OCI-LY3 (cell line): ENCODE measurements around the gene ADARB1.

Source experiments
- H2AFZ ChIP-seq: fragments of 200-600, 300-600 bp; shearing (Covaris generic); 2 replicates; pipeline ENCODE4 v1.6.0; 2014; ENCODE audit warnings: antibody characterized with exemption, low read depth, low read length
- H3K27ac ChIP-seq: fragments of 200-600, 300-600 bp; sonication (generic); 2 replicates; pipeline ENCODE4 v1.5.1; 2014; ENCODE audit warnings: mild to moderate bottlenecking, low read length, moderate library complexity, mixed read lengths
- H3K27me3 ChIP-seq: fragments of 200-600, 300-600 bp; sonication (generic); 2 replicates; pipeline ENCODE4 v1.6.1; 2014; ENCODE audit warnings: low read depth, low read length, mixed read lengths
- H3K36me3 ChIP-seq: fragments of 200-600, 300-600 bp; sonication (generic); replicated peaks from 2 replicates; pipeline ENCODE3; 2014; ENCODE audit warnings: low read depth, low read length, mixed read lengths
- H3K4me1 ChIP-seq: fragments of 300-600, 200-600 bp; sonication (generic); 2 replicates; pipeline ENCODE4 v1.6.1; 2014; ENCODE audit warnings: low read length, mixed read lengths
- H3K4me2 ChIP-seq: fragments of 200-600, 300-600 bp; sonication (generic); 2 replicates; pipeline ENCODE4 v1.6.1; 2014; ENCODE audit warnings: low read length, mixed read lengths
- H3K4me3 ChIP-seq: fragments of 300-600, 200-600 bp; sonication (generic); 2 replicates; pipeline ENCODE4 v1.5.1; 2014; ENCODE audit warnings: antibody characterized with exemption, mild to moderate bottlenecking, low read length, moderate library complexity
- H3K79me2 ChIP-seq: fragments of 300-600, 200-600 bp; shearing (Covaris generic); 2 replicates; pipeline ENCODE4 v1.6.1; 2014; ENCODE audit warnings: mild to moderate bottlenecking, low read length, mixed read lengths
- H3K9ac ChIP-seq: fragments of 300-600, 200-600 bp; shearing (Covaris generic); 2 replicates; pipeline ENCODE4 v1.6.0; 2014; ENCODE audit warnings: mild to moderate bottlenecking, low read length, moderate library complexity
- H3K9me3 ChIP-seq: fragments of 200-600, 300-600 bp; shearing (Covaris generic); 2 replicates; pipeline ENCODE4 v1.6.1; 2014; ENCODE audit warnings: low read length, mixed read lengths; ENCODE audit not compliant: insufficient read depth
- H4K20me1 ChIP-seq: fragments of 200-600, 300-600 bp; sonication (generic); 2 replicates; pipeline ENCODE4 v1.6.1; 2016; ENCODE audit warnings: low read length, mixed read lengths; ENCODE audit not compliant: insufficient read depth
- EZH2phosphoT487 ChIP-seq: fragments of 200-600 bp; shearing (Covaris generic); IDR thresholded peaks from 2 replicates; pipeline ENCODE4 v1.6.1; 2018; ENCODE audit warnings: antibody characterized with exemption, mixed run types, low read depth
- TF ChIP-seq, protein P1 (sequence below): fragments of 200-600, 300-600 bp; sonication (generic); IDR thresholded peaks from 2 replicates; pipeline ENCODE4 v1.5.1; 2014; ENCODE audit warnings: antibody characterized with exemption, low read length, low read depth

Gene ADARB1

GRCh38 chr21:45231705-45232104, 157.3 kb downstream of the ADARB1 start:
- H3K27me3 ChIP-seq = peaks cover 11% of the 10 kb centered on the region; the same call in 1 of the 2 replicates
- H3K79me2 ChIP-seq = no peaks in the 10 kb centered on the region
- TF ChIP-seq EZH2phosphoT487 = no peak
- TF ChIP-seq, protein P1, sequence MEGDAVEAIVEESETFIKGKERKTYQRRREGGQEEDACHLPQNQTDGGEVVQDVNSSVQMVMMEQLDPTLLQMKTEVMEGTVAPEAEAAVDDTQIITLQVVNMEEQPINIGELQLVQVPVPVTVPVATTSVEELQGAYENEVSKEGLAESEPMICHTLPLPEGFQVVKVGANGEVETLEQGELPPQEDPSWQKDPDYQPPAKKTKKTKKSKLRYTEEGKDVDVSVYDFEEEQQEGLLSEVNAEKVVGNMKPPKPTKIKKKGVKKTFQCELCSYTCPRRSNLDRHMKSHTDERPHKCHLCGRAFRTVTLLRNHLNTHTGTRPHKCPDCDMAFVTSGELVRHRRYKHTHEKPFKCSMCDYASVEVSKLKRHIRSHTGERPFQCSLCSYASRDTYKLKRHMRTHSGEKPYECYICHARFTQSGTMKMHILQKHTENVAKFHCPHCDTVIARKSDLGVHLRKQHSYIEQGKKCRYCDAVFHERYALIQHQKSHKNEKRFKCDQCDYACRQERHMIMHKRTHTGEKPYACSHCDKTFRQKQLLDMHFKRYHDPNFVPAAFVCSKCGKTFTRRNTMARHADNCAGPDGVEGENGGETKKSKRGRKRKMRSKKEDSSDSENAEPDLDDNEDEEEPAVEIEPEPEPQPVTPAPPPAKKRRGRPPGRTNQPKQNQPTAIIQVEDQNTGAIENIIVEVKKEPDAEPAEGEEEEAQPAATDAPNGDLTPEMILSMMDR = no peak
- H3K9me3 ChIP-seq = no peaks in the 10 kb centered on the region
- no peak overlapping the region for H3K4me2 ChIP-seq
- H2AFZ ChIP-seq = no peak overlapping the region
- no peaks in the 10 kb centered on the region for H3K36me3 ChIP-seq
- no peak overlapping the region for H3K27ac ChIP-seq
- peaks cover under 1% of the 10 kb centered on the region; the same call in 1 of the 2 replicates for H3K4me1 ChIP-seq
- H3K4me3 ChIP-seq = no peak overlapping the region
- H3K9ac ChIP-seq = no peak overlapping the region
- no peaks in the 10 kb centered on the region for H4K20me1 ChIP-seq

DNA sequence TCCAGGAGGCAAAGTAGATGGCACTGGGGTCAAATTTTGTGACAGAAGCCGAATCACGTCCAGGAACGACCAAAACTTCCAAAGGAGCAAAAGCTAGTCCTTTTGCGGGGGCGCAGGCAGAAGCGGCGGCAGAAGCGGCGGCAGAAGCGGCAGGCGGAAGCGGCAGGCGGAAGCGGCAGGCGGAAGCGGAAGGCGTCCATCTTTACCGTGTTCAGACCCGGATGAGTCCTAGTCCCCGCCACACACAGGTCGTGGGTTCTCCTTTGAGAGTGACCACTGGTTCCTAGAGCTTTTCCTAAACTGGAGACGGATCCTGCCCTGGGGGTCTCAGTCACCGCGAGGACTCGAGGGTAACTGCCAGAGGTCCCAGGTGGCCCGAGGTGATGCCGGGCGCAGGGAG, 159.7 kb downstream of the ADARB1 start:
- Histone ChIP-seq H2AFZ (no peak overlapping the region), H3K27me3 (peaks cover 11% of the 10 kb centered on the region)

GRCh38 chr21:45234965-45235364, 160.6 kb downstream of the ADARB1 start:
- Histone ChIP-seq H3K79me2 (no peaks in the 10 kb centered on the region), H4K20me1 (no peaks in the 10 kb centered on the region), H2AFZ (no peak overlapping the region), H3K4me1 (no peaks in the 10 kb centered on the region), H3K9me3 (no peaks in the 10 kb centered on the region), H3K36me3 (no peaks in the 10 kb centered on the region), H3K27ac (no peak overlapping the region), H3K4me3 (no peak overlapping the region), H3K9ac (no peak overlapping the region), H3K27me3 (peaks cover 11% of the 10 kb centered on the region), H3K4me2 (no peak overlapping the region)
- TF ChIP-seq, protein P1 = no peak
- TF ChIP-seq EZH2phosphoT487 = no peak

More for the DNA sequence above, 159.7 kb downstream of the ADARB1 start:
- Histone ChIP-seq H3K4me3 (no peak overlapping the region), H3K79me2 (no peaks in the 10 kb centered on the region), H4K20me1 (no peaks in the 10 kb centered on the region), H3K27ac (no peak overlapping the region), H3K9me3 (no peaks in the 10 kb centered on the region), H3K4me2 (no peak overlapping the region), H3K36me3 (no peaks in the 10 kb centered on the region), H3K4me1 (no peaks in the 10 kb centered on the region), H3K9ac (no peak overlapping the region)
- no peak for TF ChIP-seq EZH2phosphoT487
- TF ChIP-seq, protein P1 = no peak

DNA sequence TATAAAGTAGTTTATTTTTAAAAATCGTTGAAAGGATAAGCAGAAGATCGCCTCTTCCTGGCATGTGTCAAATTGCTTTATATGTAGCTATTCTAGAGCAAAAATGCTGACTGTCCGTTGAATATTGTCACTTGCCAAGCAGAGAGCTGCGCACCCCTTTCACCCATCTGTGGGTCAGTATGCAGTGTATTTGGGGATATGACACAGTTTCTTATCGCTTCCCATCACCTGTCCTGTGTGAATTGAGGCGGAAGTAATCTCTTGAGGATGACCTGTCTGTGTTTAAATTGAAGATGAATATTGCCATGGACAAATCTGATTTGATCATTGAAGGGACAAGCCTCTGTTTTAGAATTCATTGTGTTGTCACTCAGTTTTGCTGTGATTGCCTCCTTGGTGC, 161.1 kb downstream of the ADARB1 start:
- H3K9me3 ChIP-seq = no peaks in the 10 kb centered on the region
- H3K4me3 ChIP-seq = no peak overlapping the region
- no peaks in the 10 kb centered on the region for H3K4me1 ChIP-seq
- H3K36me3 ChIP-seq = no peaks in the 10 kb centered on the region
- no peak overlapping the region for H3K27ac ChIP-seq
- H3K4me2 ChIP-seq = no peak overlapping the region
- no peaks in the 10 kb centered on the region for H4K20me1 ChIP-seq
- H3K27me3 ChIP-seq = peaks cover 11% of the 10 kb centered on the region
- TF ChIP-seq, protein P1 = no peak
- TF ChIP-seq EZH2phosphoT487 = no peak
- H3K9ac ChIP-seq = no peak overlapping the region
- no peaks in the 10 kb centered on the region for H3K79me2 ChIP-seq
- no peak overlapping the region for H2AFZ ChIP-seq
